IMR-90 (cell line): ENCODE results near the gene C15orf62. TPM values are rescaled to one million over a fixed set of nuclear protein-coding genes. Genes with fewer than 3 reads are reported as not detected.

Experiments used
- ATAC-seq: fragments of 200-7000 bp; cut with Tn5 transposase; 2 replicates; pipeline ENCODE4 v1.9.1; 2020; ENCODE audit warnings: low read depth, mild to moderate bottlenecking, moderate library complexity
- BruUV-seq: library from RNA; stranded (reverse); fragments of 400-500 nt; replicated peaks from 2 replicates; lab custom pipeline; 2021; lab: Mats Ljungman, UMichigan
- CTCF ChIA-PET: fragments of 300-600 bp; formaldehyde crosslinking; extraction: SDS; loops from one replicate; lab custom pipeline; 2021; ENCODE audit warnings: antibody characterized with exemption; lab: Yijun Ruan, JAX
- POLR2A ChIA-PET: fragments of 300-600 bp; sonication (Branson Sonifier 250); formaldehyde crosslinking; loops from one replicate; lab custom pipeline; 2022; ENCODE audit warnings: antibody characterized with exemption; ENCODE audit not compliant: unreplicated experiment; lab: Charles Lee
- DNase-seq: peaks from one replicate; pipeline ENCODE4 v3.0.0; 2013
- H2AFZ ChIP-seq: replicated peaks from 2 replicates; pipeline ENCODE3; 2013; ENCODE audit warnings: low read length, mild to moderate bottlenecking; ENCODE audit not compliant: poor library complexity
- H2AK5ac ChIP-seq: 2 replicates; pipeline ENCODE4 v1.6.1; 2013; ENCODE audit warnings: low read depth, low read length, inconsistent platforms
- H2AK9ac ChIP-seq: replicated peaks from 2 replicates; pipeline ENCODE3; 2013; ENCODE audit warnings: mild to moderate bottlenecking, low read depth, low read length, moderate library complexity; ENCODE audit not compliant: poor library complexity
- H2BK120ac ChIP-seq: 2 replicates; pipeline ENCODE4 v1.6.1; 2013; ENCODE audit warnings: low read depth, low read length, inconsistent platforms
- H2BK15ac ChIP-seq: 3 replicates; pipeline ENCODE4 v1.6.1; 2013; ENCODE audit warnings: low read depth, low read length, inconsistent platforms
- H2BK20ac ChIP-seq: 2 replicates; pipeline ENCODE4 v1.6.1; 2013; ENCODE audit warnings: low read depth, mild to moderate bottlenecking, inconsistent platforms, low read length, moderate library complexity
- H2BK5ac ChIP-seq: 2 replicates; pipeline ENCODE4 v1.6.1; 2013; ENCODE audit warnings: mild to moderate bottlenecking, low read depth, low read length, inconsistent platforms; ENCODE audit not compliant: poor library complexity, severe bottlenecking
- H3K14ac ChIP-seq: replicated peaks from 2 replicates; pipeline ENCODE4 v1.6.1; 2013; ENCODE audit warnings: low read depth, low read length, inconsistent platforms
- H3K18ac ChIP-seq: 2 replicates; pipeline ENCODE4 v1.6.1; 2013; ENCODE audit warnings: low read depth, low read length, control low read depth
- H3K23ac ChIP-seq: 2 replicates; pipeline ENCODE4 v1.6.1; 2013; ENCODE audit warnings: low read depth, low read length, inconsistent platforms
- H3K27ac ChIP-seq: 2 replicates; pipeline ENCODE4 v1.5.1; 2013; ENCODE audit warnings: mild to moderate bottlenecking, control low read depth, low read length; ENCODE audit not compliant: insufficient read depth
- H3K27me3 ChIP-seq: 2 replicates; pipeline ENCODE4 v1.6.1; 2013; ENCODE audit warnings: low read length; ENCODE audit not compliant: control insufficient read depth, insufficient read depth
- H3K36me3 ChIP-seq: 2 replicates; pipeline ENCODE4 v1.6.1; 2013; ENCODE audit warnings: low read length, mixed read lengths; ENCODE audit not compliant: control insufficient read depth, insufficient read depth
- H3K4ac ChIP-seq: 2 replicates; pipeline ENCODE4 v1.6.1; 2013; ENCODE audit warnings: low read depth, low read length, inconsistent platforms
- H3K4me1 ChIP-seq: 2 replicates; pipeline ENCODE4 v1.6.1; 2013; ENCODE audit warnings: low read length, mixed read lengths; ENCODE audit not compliant: control insufficient read depth, insufficient read depth
- H3K4me2 ChIP-seq: 2 replicates; pipeline ENCODE4 v1.6.1; 2013; ENCODE audit warnings: low read depth, mild to moderate bottlenecking, control low read depth, low read length, moderate library complexity
- H3K4me3 ChIP-seq: 2 replicates; pipeline ENCODE4 v1.5.1; 2013; ENCODE audit warnings: low read depth, mild to moderate bottlenecking, control low read depth, low read length, moderate library complexity; ENCODE audit not compliant: insufficient read depth
- H3K56ac ChIP-seq: 2 replicates; pipeline ENCODE4 v1.6.1; 2013; ENCODE audit warnings: low read length, inconsistent platforms; ENCODE audit not compliant: insufficient read depth; ENCODE audit errors: extremely low read depth
- H3K79me1 ChIP-seq, 2 experiments: 2 replicates each; pipeline ENCODE4 v1.6.1; 2013; ENCODE audit warnings: low read length in 2 of 2, inconsistent platforms in 1 of 2, low read depth in 1 of 2
- H3K9ac ChIP-seq: 2 replicates; pipeline ENCODE4 v1.6.1; 2013; ENCODE audit warnings: low read depth, low read length, control low read depth
- H3K9me1 ChIP-seq: 2 replicates; pipeline ENCODE4 v1.6.1; 2013; ENCODE audit warnings: low read length, inconsistent platforms; ENCODE audit not compliant: insufficient read depth
- H3K9me3 ChIP-seq: 2 replicates; pipeline ENCODE4 v1.6.1; 2013; ENCODE audit warnings: low read length; ENCODE audit not compliant: control insufficient read depth, insufficient read depth
- H4K20me1 ChIP-seq: 2 replicates; pipeline ENCODE4 v1.6.1; 2013; ENCODE audit warnings: low read length, inconsistent platforms; ENCODE audit not compliant: insufficient read depth
- H4K5ac ChIP-seq: 2 replicates; pipeline ENCODE4 v1.6.1; 2013; ENCODE audit warnings: mild to moderate bottlenecking, low read depth, low read length, control low read depth
- H4K8ac ChIP-seq, 2 experiments: 2 replicates each; pipeline ENCODE4 v1.6.1; 2013; ENCODE audit warnings: low read depth in 2 of 2, low read length in 2 of 2, control low read depth in 1 of 2, inconsistent platforms in 1 of 2
- H4K91ac ChIP-seq: 2 replicates; pipeline ENCODE4 v1.6.1; 2013; ENCODE audit warnings: low read depth, low read length, inconsistent platforms; ENCODE audit not compliant: insufficient read depth
- BHLHE40 ChIP-seq: fragments of 150-350 bp; IDR thresholded peaks from 2 replicates; pipeline ENCODE4 v1.6.1; 2016; ENCODE audit warnings: mild to moderate bottlenecking, low read depth, low read length
- CEBPB ChIP-seq: IDR thresholded peaks from 2 replicates; pipeline ENCODE4 v1.6.1; 2012; ENCODE audit warnings: low read depth, low read length, improper control_type of control experiment
- CHD1 ChIP-seq: IDR thresholded peaks from 2 replicates; pipeline ENCODE4 v1.6.1; 2012; ENCODE audit warnings: low read depth, low read length, improper control_type of control experiment
- CTCF ChIP-seq: conservative IDR thresholded peaks from 2 replicates; pipeline ENCODE4 v1.5.1; 2012; ENCODE audit warnings: mild to moderate bottlenecking, low read depth, low read length, improper control_type of control experiment
- FOS ChIP-seq: fragments of 150-350 bp; IDR thresholded peaks from 2 replicates; pipeline ENCODE4 v1.6.1; 2016; ENCODE audit warnings: low read depth, low read length
- MAFK ChIP-seq: IDR thresholded peaks from 2 replicates; pipeline ENCODE4 v1.6.1; 2012; ENCODE audit warnings: low read depth, low read length, improper control_type of control experiment
- MAZ ChIP-seq: IDR thresholded peaks from 2 replicates; pipeline ENCODE4 v1.6.1; 2012; ENCODE audit warnings: low read depth, mild to moderate bottlenecking, low read length, improper control_type of control experiment, moderate library complexity, borderline replicate concordance
- MXI1 ChIP-seq: IDR thresholded peaks from 2 replicates; pipeline ENCODE4 v1.6.1; 2012; ENCODE audit warnings: low read depth, mild to moderate bottlenecking, low read length, moderate library complexity, borderline replicate concordance
- NFE2L2 ChIP-seq: fragments of 150-350 bp; IDR thresholded peaks from 2 replicates; pipeline ENCODE4 v1.6.1; 2016; ENCODE audit warnings: low read depth, mild to moderate bottlenecking, low read length
- POLR2A ChIP-seq: IDR thresholded peaks from 2 replicates; pipeline ENCODE4 v1.6.1; 2012; ENCODE audit warnings: mild to moderate bottlenecking, low read depth, low read length
- RAD21 ChIP-seq: IDR thresholded peaks from 2 replicates; pipeline ENCODE4 v1.6.1; 2012; ENCODE audit warnings: low read length, improper control_type of control experiment
- RCOR1 ChIP-seq: IDR thresholded peaks from 2 replicates; pipeline ENCODE4 v1.6.1; 2012; ENCODE audit warnings: mild to moderate bottlenecking, low read length, improper control_type of control experiment; ENCODE audit not compliant: insufficient replicate concordance
- RFX5 ChIP-seq: IDR thresholded peaks from 2 replicates; pipeline ENCODE4 v1.8.0; 2012; ENCODE audit warnings: low read depth, mild to moderate bottlenecking, low read length, moderate library complexity
- SMC3 ChIP-seq: fragments of 150-350 bp; IDR thresholded peaks from 2 replicates; pipeline ENCODE4 v1.6.1; 2016; ENCODE audit warnings: low read depth, mild to moderate bottlenecking, antibody characterized with exemption, low read length, moderate library complexity
- USF2 ChIP-seq: fragments of 150-350 bp; IDR thresholded peaks from 2 replicates; pipeline ENCODE4 v1.6.1; 2017; ENCODE audit warnings: mild to moderate bottlenecking, antibody characterized with exemption, low read length, low read depth
- WGBS, 2 experiments: methylation state at CpG; one replicate each; pipeline versions ENCODE4 v1.1.5 to v1.1.7; 2013; ENCODE audit warnings: missing lambda C conversion rate in 2 of 2; ENCODE audit not compliant: insufficient read length in 1 of 2; ENCODE audit errors: extremely low coverage in 2 of 2; 5-methylcytosine and 5-hydroxymethylcytosine counted together
- dilution Hi-C: fragments of 300-500 bp; cut with HindIII; formaldehyde crosslinking; loops from one replicate; pipeline ENCODE4 v1.14.3; 2018; ENCODE audit warnings: low sequenced_read_pairs; ENCODE audit not compliant: unreplicated experiment
- in situ Hi-C: fragments of 300-500 bp; cut with MboI; formaldehyde crosslinking; loops from 3 replicates; pipeline ENCODE4 v1.14.3; 2019; ENCODE audit warnings: low sequenced_read_pairs, inconsistent platforms, mixed read lengths
- intact Hi-C: fragments of 100-400 bp; cut with micrococcal nuclease; formaldehyde crosslinking; loops from 2 replicates; pipeline ENCODE4 v1.10.0; 2022
- polyA plus RNA-seq, 3 experiments: library from polyadenylated mRNA; depleted of rRNA; stranded (reverse); fragments of >200 nt; gene quantifications; 2 replicates each; pipeline ENCODE4 v1.2.3, GENCODE V29; 2012; ENCODE audit warnings: low replicate concordance in 1 of 3
- total RNA-seq: library from RNA; depleted of rRNA; stranded (reverse); fragments of >200 nt; gene quantifications from 2 replicates; pipeline ENCODE4 v1.2.3, GENCODE V29; 2012
- TF ChIP-seq, protein P1 (sequence below): fragments of 150-350 bp; IDR thresholded peaks from 2 replicates; pipeline ENCODE4 v1.6.1; 2016; ENCODE audit warnings: low read depth, mild to moderate bottlenecking, low read length, moderate library complexity, borderline replicate concordance

Gene C15orf62
- total and polyA plus RNA-seq, 2 of the 4 experiments (the other 2 are of a cell fraction) = not detected

GRCh38 chr15:40737048-40737447 is 32.7 kb upstream of the C15orf62 start:
- no peak overlapping the region for H2BK20ac ChIP-seq
- ATAC-seq (no peak; the same call in 1 of the 2 replicates), DNase-seq (peak; percentile 13)
- no peak overlapping the region for H2AK5ac ChIP-seq
- H3K36me3 ChIP-seq = peaks cover 23% of the 10 kb centered on the region
- no peak overlapping the region for H3K4me2 ChIP-seq
- in situ Hi-C loops = no loop called here
- ChIA-PET CTCF (no interaction called here), POLR2A (interaction anchor here (0.5 kb wide), 1 partner anchor 24 kb away, joined by 3 read pairs; no protein-coding TSS in a partner anchor)
- H4K8ac ChIP-seq = no peak overlapping the region
- intact Hi-C loops = no loop called here
- H3K9ac ChIP-seq = no peak overlapping the region
- H3K4me3 ChIP-seq = no peak overlapping the region
- H4K91ac ChIP-seq = no peak overlapping the region
- no peak overlapping the region for H3K4ac ChIP-seq
- peaks cover 1% of the 10 kb centered on the region; the same call in 1 of the 2 replicates for H3K4me1 ChIP-seq
- H2AK9ac ChIP-seq = no peak overlapping the region
- H2BK15ac ChIP-seq = no peak overlapping the region
- no peak overlapping the region for H2BK5ac ChIP-seq
- no peaks in the 10 kb centered on the region for H3K9me3 ChIP-seq
- no peak overlapping the region for H2AFZ ChIP-seq
- no CpG with 5 or more reads among the region's 3 CpGs for WGBS, 2 experiments
- TF ChIP-seq POLR2A = no peak
- TF ChIP-seq BHLHE40 = no peak
- TF ChIP-seq MXI1 = no peak
- TF ChIP-seq USF2 = no peak
- TF ChIP-seq SMC3 = no peak
- no peak for TF ChIP-seq CHD1
- TF ChIP-seq FOS = no peak
- TF ChIP-seq NFE2L2 = no peak
- no peak for TF ChIP-seq CEBPB
- no peak for TF ChIP-seq MAFK
- TF ChIP-seq CTCF = no peak
- TF ChIP-seq RFX5 = no peak
- TF ChIP-seq, protein P1, sequence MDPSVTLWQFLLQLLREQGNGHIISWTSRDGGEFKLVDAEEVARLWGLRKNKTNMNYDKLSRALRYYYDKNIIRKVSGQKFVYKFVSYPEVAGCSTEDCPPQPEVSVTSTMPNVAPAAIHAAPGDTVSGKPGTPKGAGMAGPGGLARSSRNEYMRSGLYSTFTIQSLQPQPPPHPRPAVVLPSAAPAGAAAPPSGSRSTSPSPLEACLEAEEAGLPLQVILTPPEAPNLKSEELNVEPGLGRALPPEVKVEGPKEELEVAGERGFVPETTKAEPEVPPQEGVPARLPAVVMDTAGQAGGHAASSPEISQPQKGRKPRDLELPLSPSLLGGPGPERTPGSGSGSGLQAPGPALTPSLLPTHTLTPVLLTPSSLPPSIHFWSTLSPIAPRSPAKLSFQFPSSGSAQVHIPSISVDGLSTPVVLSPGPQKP = no peak
- no peak for TF ChIP-seq RAD21
- TF ChIP-seq MAZ = no peak
- TF ChIP-seq RCOR1 = no peak
- H3K18ac ChIP-seq = no peak overlapping the region
- H3K14ac ChIP-seq = no peak overlapping the region
- H3K56ac ChIP-seq = no peak overlapping the region
- dilution Hi-C loops = no loop called here
- H3K27ac ChIP-seq = no peak overlapping the region
- no peaks in the 10 kb centered on the region for H4K20me1 ChIP-seq
- no peaks in the 10 kb centered on the region for H3K9me1 ChIP-seq
- H3K23ac ChIP-seq = no peak overlapping the region
- no peaks in the 10 kb centered on the region for H3K27me3 ChIP-seq
- no TSS peak for BruUV-seq
- peaks cover 0 to 4% of the 10 kb centered on the region in 2 experiments; a peak in 3 of 4 replicates for H3K79me1 ChIP-seq
- H2BK120ac ChIP-seq = no peak overlapping the region
- no peak overlapping the region for H4K5ac ChIP-seq
